Uterus (tissue), 2 donors: Measurements from ENCODE around the gene WDR7.

Experiments
- POLR2A ChIP-seq, 2 donors: fragments of 450-650 bp; IDR thresholded peaks; one replicate each; pipeline ENCODE4 v1.6.1; 2016; ENCODE audit warnings: antibody characterized with exemption in 2 of 2, mild to moderate bottlenecking in 1 of 2, moderate library complexity in 1 of 2
- TF ChIP-seq, protein P1 (sequence below), 4 experiments: fragments of 200-600 bp in 2 of 4; fragments of 450-650 bp in 2 of 4; sonication (generic) in 2 of 4; IDR thresholded peaks; one replicate each; pipeline ENCODE4 v1.5.1; 2016 to 2019; ENCODE audit warnings: antibody characterized with exemption in 4 of 4, mild to moderate bottlenecking in 2 of 4, moderate library complexity in 1 of 4

DNA sequence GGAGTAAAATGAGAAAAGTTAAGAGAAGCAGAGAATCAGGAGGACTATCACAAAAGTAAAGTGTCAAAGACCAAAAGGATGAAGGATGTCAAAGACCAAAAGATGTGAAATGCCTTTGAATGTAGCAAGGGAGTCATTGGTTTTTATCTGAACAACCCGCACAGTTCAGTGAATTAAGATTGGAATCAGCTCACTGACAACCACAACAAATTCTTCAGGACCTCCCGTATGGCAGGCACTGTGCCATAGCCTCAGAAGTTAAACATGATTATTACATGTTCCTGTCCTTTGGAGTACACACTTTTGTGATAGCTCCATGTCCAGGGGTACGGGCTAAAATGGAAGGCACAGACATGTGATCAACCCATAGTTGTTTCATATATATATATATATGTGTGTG is 7.8 kb upstream of the WDR7 start:
- TF ChIP-seq POLR2A (IDR thresholded peaks at IDR 0.05), result no peak
- TF ChIP-seq, protein P1, sequence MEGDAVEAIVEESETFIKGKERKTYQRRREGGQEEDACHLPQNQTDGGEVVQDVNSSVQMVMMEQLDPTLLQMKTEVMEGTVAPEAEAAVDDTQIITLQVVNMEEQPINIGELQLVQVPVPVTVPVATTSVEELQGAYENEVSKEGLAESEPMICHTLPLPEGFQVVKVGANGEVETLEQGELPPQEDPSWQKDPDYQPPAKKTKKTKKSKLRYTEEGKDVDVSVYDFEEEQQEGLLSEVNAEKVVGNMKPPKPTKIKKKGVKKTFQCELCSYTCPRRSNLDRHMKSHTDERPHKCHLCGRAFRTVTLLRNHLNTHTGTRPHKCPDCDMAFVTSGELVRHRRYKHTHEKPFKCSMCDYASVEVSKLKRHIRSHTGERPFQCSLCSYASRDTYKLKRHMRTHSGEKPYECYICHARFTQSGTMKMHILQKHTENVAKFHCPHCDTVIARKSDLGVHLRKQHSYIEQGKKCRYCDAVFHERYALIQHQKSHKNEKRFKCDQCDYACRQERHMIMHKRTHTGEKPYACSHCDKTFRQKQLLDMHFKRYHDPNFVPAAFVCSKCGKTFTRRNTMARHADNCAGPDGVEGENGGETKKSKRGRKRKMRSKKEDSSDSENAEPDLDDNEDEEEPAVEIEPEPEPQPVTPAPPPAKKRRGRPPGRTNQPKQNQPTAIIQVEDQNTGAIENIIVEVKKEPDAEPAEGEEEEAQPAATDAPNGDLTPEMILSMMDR (IDR thresholded peaks at IDR 0.05), result no peak
